Keratinocyte (primary cell): ENCODE results near the gene MISP. TPM values are rescaled to one million over a fixed set of nuclear protein-coding genes. Genes with fewer than 3 reads are reported as not detected.

Source experiments
- DNase-seq: peaks from one replicate; pipeline ENCODE4 v3.0.0-alpha.2; 2011; ENCODE audit warnings: low read depth, missing footprints, low spot score
- FAIRE-seq: peaks from 2 replicates; lab custom pipeline; 2011; peaks lifted over from hg19 to GRCh38; lab: Jason Lieb, UNC
- H2AFZ ChIP-seq: 2 replicates; pipeline ENCODE4 v1.6.0; 2012; ENCODE audit warnings: low read length, control low read depth, inconsistent platforms; ENCODE audit not compliant: control insufficient read depth
- H3K27ac ChIP-seq: 2 replicates; pipeline ENCODE4 v1.5.1; 2011; ENCODE audit warnings: low read length; ENCODE audit not compliant: control insufficient read depth, insufficient read depth
- H3K27me3 ChIP-seq: 3 replicates; pipeline ENCODE4 v1.6.0; 2011; ENCODE audit warnings: low read length; ENCODE audit not compliant: control insufficient read depth, insufficient read depth; ENCODE audit errors: extremely low read depth
- H3K36me3 ChIP-seq, 2 experiments: 2 replicates in 1 of 2; 3 replicates in 1 of 2; pipeline ENCODE4 v1.5.1; 2011; ENCODE audit warnings: low read length in 2 of 2, mild to moderate bottlenecking in 1 of 2; ENCODE audit not compliant: control insufficient read depth in 2 of 2, insufficient read depth in 2 of 2; ENCODE audit errors: extremely low read depth in 1 of 2
- H3K4me1 ChIP-seq: 3 replicates; pipeline ENCODE4 v1.5.1; 2011; ENCODE audit warnings: low read length; ENCODE audit not compliant: control insufficient read depth, insufficient read depth; ENCODE audit errors: extremely low read depth
- H3K4me2 ChIP-seq: 3 replicates; pipeline ENCODE4 v1.6.0; 2011; ENCODE audit warnings: low read depth, low read length; ENCODE audit not compliant: control insufficient read depth, insufficient read depth; ENCODE audit errors: extremely low read depth
- H3K4me3 ChIP-seq, 3 experiments: fragments of 200-600 bp in 1 of 3; sonication (generic) in 1 of 3; 2 replicates in 2 of 3; 3 replicates in 1 of 3; pipeline ENCODE4 v1.5.1; 2011 to 2016; ENCODE audit warnings: low read length in 3 of 3, mild to moderate bottlenecking in 3 of 3, control low read depth in 2 of 3, inconsistent platforms in 1 of 3, low read depth in 1 of 3, mixed read lengths in 1 of 3, mixed run types in 1 of 3, moderate library complexity in 1 of 3; ENCODE audit not compliant: control insufficient read depth in 2 of 3, insufficient read depth in 2 of 3; ENCODE audit errors: extremely low read depth in 1 of 3
- H3K79me2 ChIP-seq: 2 replicates; pipeline ENCODE4 v1.6.0; 2012; ENCODE audit warnings: low read length; ENCODE audit not compliant: control insufficient read depth, insufficient read depth
- H3K9ac ChIP-seq: 3 replicates; pipeline ENCODE4 v1.6.0; 2011; ENCODE audit warnings: low read length; ENCODE audit not compliant: control insufficient read depth, insufficient read depth; ENCODE audit errors: extremely low read depth
- H3K9me1 ChIP-seq: 3 replicates; pipeline ENCODE4 v1.6.0; 2011; ENCODE audit warnings: low read length; ENCODE audit not compliant: control insufficient read depth, insufficient read depth; ENCODE audit errors: extremely low read depth
- H3K9me3 ChIP-seq: 2 replicates; pipeline ENCODE4 v1.5.1; 2012; ENCODE audit warnings: low read depth, low read length; ENCODE audit not compliant: control insufficient read depth
- H4K20me1 ChIP-seq: 3 replicates; pipeline ENCODE4 v1.6.0; 2011; ENCODE audit warnings: low read length; ENCODE audit not compliant: control insufficient read depth, insufficient read depth; ENCODE audit errors: extremely low read depth
- CTCF ChIP-seq, 3 experiments: IDR thresholded peaks in 1 of 3; conservative IDR thresholded peaks in 1 of 3; optimal IDR thresholded peaks in 1 of 3; 2 replicates in 2 of 3; 3 replicates in 1 of 3; pipeline versions ENCODE3 to v1.5.1; 2011; ENCODE audit warnings: low read length in 3 of 3, mild to moderate bottlenecking in 3 of 3, moderate library complexity in 2 of 3, control low read depth in 1 of 3, inconsistent platforms in 1 of 3; ENCODE audit not compliant: insufficient read depth in 2 of 3; ENCODE audit errors: extremely low read depth in 1 of 3
- EZH2 ChIP-seq: IDR thresholded peaks from one replicate; pipeline ENCODE4 v1.6.1; 2012; ENCODE audit warnings: inconsistent platforms, mild to moderate bottlenecking, low read length, moderate library complexity
- dilution Hi-C: fragments of 300-500 bp; cut with MboI; formaldehyde crosslinking; loops from one replicate; pipeline ENCODE4 v1.7.0; 2020; ENCODE audit warnings: low sequenced_read_pairs; ENCODE audit not compliant: extremely low pct_ligation_motif_present
- polyA plus RNA-seq, 5 experiments: library from polyadenylated mRNA; depleted of rRNA in 3 of 5; stranded (reverse) in 3 of 5; stranded (forward) in 1 of 5; unstranded in 1 of 5; fragments of >200 nt; gene quantifications; 1 replicate in 1 of 5; 2 replicates in 3 of 5; 3 replicates in 1 of 5; pipeline versions ENCODE4 v1.2.1 to v1.2.3, GENCODE V29; 2011 to 2012; ENCODE audit warnings: missing spikeins in 2 of 5, low read depth in 1 of 5, low replicate concordance in 1 of 5

MISP gene
- polyA plus RNA-seq, 1 donor (not counting 4 experiments of a cell fraction or from before 2014, with no cell fraction given): 17.5 TPM

GRCh38 chr19:769616-770015 is 18.7 kb downstream of the MISP start:
- no peaks in the 10 kb centered on the region for H3K9me3 ChIP-seq
- DNase-seq (no peak), FAIRE-seq (no peak)
- H3K4me1 ChIP-seq: no peaks in the 10 kb centered on the region
- dilution Hi-C loops: no loop called here
- H2AFZ ChIP-seq: no peak overlapping the region
- no peak overlapping the region for H3K27ac ChIP-seq
- H3K9me1 ChIP-seq: no peaks in the 10 kb centered on the region
- no peak overlapping the region for H3K4me2 ChIP-seq
- H3K9ac ChIP-seq: no peak overlapping the region
- H3K36me3 ChIP-seq: peaks cover 0 to 4% of the 10 kb centered on the region in 2 experiments
- no peaks in the 10 kb centered on the region for H3K27me3 ChIP-seq
- no peaks in the 10 kb centered on the region for H3K79me2 ChIP-seq
- H3K4me3 ChIP-seq: no peak overlapping the region
- TF ChIP-seq EZH2 (no peak), CTCF (optimal IDR thresholded peaks at IDR 0.05 in 1 of 3, IDR thresholded peaks at IDR 0.05 in 1 of 3, conservative IDR thresholded peaks at IDR 0.05 in 1 of 3; ENCODE audit: extremely low read depth in 1 of 3, insufficient read depth in 2 of 3, low read length in 3 of 3) (no peak)
- H4K20me1 ChIP-seq: no peaks in the 10 kb centered on the region

GRCh38 chr19:771332-771785 is 20.4 kb downstream of the MISP start:
- no peaks in the 10 kb centered on the region for H3K9me1 ChIP-seq
- FAIRE-seq (no peak), DNase-seq (no peak)
- no peaks in the 10 kb centered on the region for H3K79me2 ChIP-seq
- no peak overlapping the region for H3K27ac ChIP-seq
- H3K27me3 ChIP-seq: no peaks in the 10 kb centered on the region
- H3K9ac ChIP-seq: no peak overlapping the region
- H4K20me1 ChIP-seq: no peaks in the 10 kb centered on the region
- H3K9me3 ChIP-seq: no peaks in the 10 kb centered on the region
- H2AFZ ChIP-seq: no peak overlapping the region
- no peak for TF ChIP-seq EZH2
- peak; percentile 41 to 79 (median 73) for TF ChIP-seq CTCF (optimal IDR thresholded peaks at IDR 0.05 in 1 of 3, IDR thresholded peaks at IDR 0.05 in 1 of 3, conservative IDR thresholded peaks at IDR 0.05 in 1 of 3; ENCODE audit: extremely low read depth in 1 of 3, insufficient read depth in 2 of 3, low read length in 3 of 3)
- no peaks in the 10 kb centered on the region for H3K4me1 ChIP-seq
- no peaks in the 10 kb centered on the region for H3K36me3 ChIP-seq
- H3K4me2 ChIP-seq: no peak overlapping the region
- dilution Hi-C loops: no loop called here
- no peak overlapping the region for H3K4me3 ChIP-seq
